A673 (cell line): Measurements from ENCODE around the gene SYNJ1. TPM values are rescaled to one million over a fixed set of nuclear protein-coding genes. Genes with fewer than 3 reads are reported as not detected.
"Not testable (repeated sequence)": the region's sequence is repeated elsewhere in the genome, so short reads cannot be mapped to it uniquely, and the experiment has no call there.

Experiments
- BruUV-seq: library from RNA; stranded (reverse); fragments of 400-500 nt; replicated peaks from 2 replicates; lab custom pipeline; 2021; lab: Mats Ljungman, UMichigan
- CTCF ChIA-PET: fragments of 300-600 bp; sonication (Branson Sonifier 250); formaldehyde crosslinking; loops from one replicate; lab custom pipeline; 2022; ENCODE audit warnings: antibody characterized with exemption; lab: Charles Lee
- POLR2A ChIA-PET: fragments of 300-600 bp; sonication (Branson Sonifier 250); formaldehyde crosslinking; loops from one replicate; lab custom pipeline; 2022; ENCODE audit warnings: antibody characterized with exemption; ENCODE audit not compliant: low non-redundant PET; lab: Charles Lee
- DNase-seq: peaks from one replicate; pipeline ENCODE4 v3.0.0-alpha.2; 2015; ENCODE audit warnings: low spot score
- H3K27ac ChIP-seq: fragments of 200-600 bp; sonication (generic); 2 replicates; pipeline ENCODE4 v1.5.1; 2016; ENCODE audit warnings: mixed run types, low read depth, mild to moderate bottlenecking, mixed read lengths, antibody characterized with exemption, low read length; ENCODE audit not compliant: poor library complexity, severe bottlenecking
- H3K27me3 ChIP-seq: fragments of 200-600 bp; sonication (generic); replicated peaks from 2 replicates; pipeline ENCODE4 v1.6.1; 2017; ENCODE audit warnings: mixed run types, low read depth, mild to moderate bottlenecking, mixed read lengths, antibody characterized with exemption, low read length; ENCODE audit not compliant: insufficient read depth, poor library complexity
- H3K36me3 ChIP-seq: fragments of 200-600 bp; sonication (generic); 2 replicates; pipeline ENCODE4 v1.6.1; 2016; ENCODE audit warnings: mixed run types, mild to moderate bottlenecking, mixed read lengths, antibody characterized with exemption, low read length; ENCODE audit not compliant: insufficient read depth, poor library complexity, severe bottlenecking
- H3K4me1 ChIP-seq: fragments of 200-600 bp; sonication (generic); 2 replicates; pipeline ENCODE4 v1.6.1; 2017; ENCODE audit warnings: mixed run types, mild to moderate bottlenecking, mixed read lengths, antibody characterized with exemption, low read length; ENCODE audit not compliant: insufficient read depth, poor library complexity, severe bottlenecking
- H3K4me3 ChIP-seq: fragments of 200-600 bp; sonication (generic); 2 replicates; pipeline ENCODE4 v1.5.1; 2016; ENCODE audit warnings: low read depth, mixed run types, mild to moderate bottlenecking, mixed read lengths, low read length; ENCODE audit not compliant: poor library complexity, severe bottlenecking
- H3K9me3 ChIP-seq: fragments of 200-600 bp; sonication (generic); 2 replicates; pipeline ENCODE4 v1.6.1; 2016; ENCODE audit warnings: mixed run types, low read depth, mild to moderate bottlenecking, mixed read lengths, antibody characterized with exemption, low read length; ENCODE audit not compliant: poor library complexity, severe bottlenecking
- CTCF ChIP-seq: fragments of 300-800, 200-600 bp; sonication (generic); conservative IDR thresholded peaks from 2 replicates; pipeline ENCODE4 v1.5.1; 2017; ENCODE audit warnings: low read depth, mild to moderate bottlenecking, antibody characterized with exemption, low read length, moderate library complexity, mixed read lengths
- EZH2 ChIP-seq: fragments of 200-600 bp; sonication (generic); IDR thresholded peaks from 2 replicates; pipeline ENCODE4 v1.6.1; 2017; ENCODE audit warnings: borderline replicate concordance, low read depth, mild to moderate bottlenecking, mixed read lengths, antibody characterized with exemption, low read length; ENCODE audit not compliant: poor library complexity, severe bottlenecking
- intact Hi-C: fragments of 100-400 bp; cut with micrococcal nuclease; formaldehyde crosslinking; loops from one replicate; pipeline ENCODE4 v1.10.0; 2022; ENCODE audit not compliant: unreplicated experiment
- total RNA-seq: library from RNA; stranded (reverse); gene quantifications from 2 replicates; pipeline ENCODE4 v1.2.3, GENCODE V29; 2021

Gene SYNJ1
- total RNA-seq, 1 experiment from 2014 or later = 17.1 TPM

GRCh38 chr21:32666258-32666657, 61.6 kb downstream of the SYNJ1 start:
- TF ChIP-seq CTCF (no peak), EZH2 (no peak)
- Histone ChIP-seq H3K4me3 (no peak overlapping the region), H3K4me1 (no peaks in the 10 kb centered on the region), H3K27ac (no peak overlapping the region), H3K36me3 (peaks cover 27% of the 10 kb centered on the region), H3K9me3 (no peaks in the 10 kb centered on the region), H3K27me3 (no peaks in the 10 kb centered on the region)
- no peak for DNase-seq
- POLR2A ChIA-PET = no interaction called here
- intact Hi-C loops = no loop called here
- BruUV-seq = no TSS peak
- CTCF ChIA-PET = no interaction called here

- H3K4me3 ChIP-seq, H3K27ac ChIP-seq, H3K4me1 ChIP-seq, BruUV-seq, H3K27me3 ChIP-seq, intact Hi-C loops, DNase-seq, POLR2A ChIA-PET, CTCF ChIA-PET, H3K9me3 ChIP-seq: not testable (repeated sequence)
- H3K36me3 ChIP-seq = peaks cover 27% of the 10 kb centered on the region
Measured at GRCh38 chr21:32664095-32664494, 63.7 kb downstream of the SYNJ1 start.

- H3K27me3 ChIP-seq, BruUV-seq, H3K9me3 ChIP-seq, POLR2A ChIA-PET, H3K27ac ChIP-seq, DNase-seq, H3K4me3 ChIP-seq, intact Hi-C loops, H3K4me1 ChIP-seq: not testable (repeated sequence)
- H3K36me3 ChIP-seq = peaks cover 27% of the 10 kb centered on the region
- CTCF ChIA-PET = interaction anchor here (0.6 kb wide), 1 partner anchor 61 kb away, joined by 11 read pairs; no protein-coding TSS in a partner anchor
Measured at GRCh38 chr21:32661981-32662380, 65.8 kb downstream of the SYNJ1 start.

- POLR2A ChIA-PET, H3K9me3 ChIP-seq, DNase-seq, CTCF ChIA-PET, BruUV-seq, H3K4me3 ChIP-seq, H3K27me3 ChIP-seq, H3K4me1 ChIP-seq, H3K27ac ChIP-seq, intact Hi-C loops: not testable (repeated sequence)
- peaks cover 25% of the 10 kb centered on the region for H3K36me3 ChIP-seq
Measured at GRCh38 chr21:32661026-32661782, 66.6 kb downstream of the SYNJ1 start.
